ENCODE measurements around the gene ZBTB7C. TPM values are rescaled to one million over a fixed set of nuclear protein-coding genes. Genes with fewer than 3 reads are reported as not detected.

Gene ZBTB7C
- total and polyA plus RNA-seq, 4 donors, result 0.19 to 1.1 (median 0.45) TPM

DNA sequence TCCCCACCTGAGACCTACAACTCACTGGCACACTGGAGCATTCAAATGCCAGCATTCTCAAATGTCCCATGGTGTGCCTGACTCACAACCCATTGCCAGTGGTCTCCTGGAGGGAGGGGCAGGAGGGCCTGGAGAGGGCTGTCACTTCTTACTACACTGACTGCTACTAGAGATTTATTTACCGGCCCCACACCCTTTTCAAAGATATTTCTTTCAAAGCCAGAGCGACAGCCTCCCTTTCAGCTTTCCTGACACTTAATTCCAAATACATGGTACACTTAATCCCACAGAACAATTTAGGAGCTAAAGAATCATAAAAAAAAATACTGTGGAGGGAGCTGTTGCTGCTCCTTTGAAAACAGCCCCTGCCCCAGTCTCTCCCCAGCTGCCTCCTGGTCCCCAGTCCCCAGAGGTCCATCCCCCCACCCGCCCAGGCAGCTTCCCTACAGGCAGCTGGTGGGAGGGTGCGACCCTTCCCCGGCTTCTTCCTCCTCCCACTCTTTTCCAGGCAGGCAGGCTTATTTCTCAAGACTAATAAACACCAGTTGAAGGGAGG lies 349.6 kb downstream of the ZBTB7C start:
- TF ChIP-seq NR2F2 (IDR thresholded peaks at IDR 0.05) (no peak), EGR1 (IDR thresholded peaks at IDR 0.05; ENCODE audit: low read depth in 2 of 2) (no peak), FOXA2 (IDR thresholded peaks at IDR 0.05) (no peak), RXRA (IDR thresholded peaks at IDR 0.05) (no peak), HNF4G (IDR thresholded peaks at IDR 0.05) (no peak), TAF1 (conservative IDR thresholded peaks at IDR 0.05) (no peak), HNF4A (conservative IDR thresholded peaks at IDR 0.05) (no peak), RAD21 (IDR thresholded peaks at IDR 0.05) (no peak), FOXA1 (IDR thresholded peaks at IDR 0.05) (no peak), JUND (IDR thresholded peaks at IDR 0.05) (no peak)
- TF ChIP-seq, protein P1, sequence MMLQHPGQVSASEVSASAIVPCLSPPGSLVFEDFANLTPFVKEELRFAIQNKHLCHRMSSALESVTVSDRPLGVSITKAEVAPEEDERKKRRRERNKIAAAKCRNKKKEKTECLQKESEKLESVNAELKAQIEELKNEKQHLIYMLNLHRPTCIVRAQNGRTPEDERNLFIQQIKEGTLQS (IDR thresholded peaks at IDR 0.05), result no peak
- TF ChIP-seq, protein P2, sequence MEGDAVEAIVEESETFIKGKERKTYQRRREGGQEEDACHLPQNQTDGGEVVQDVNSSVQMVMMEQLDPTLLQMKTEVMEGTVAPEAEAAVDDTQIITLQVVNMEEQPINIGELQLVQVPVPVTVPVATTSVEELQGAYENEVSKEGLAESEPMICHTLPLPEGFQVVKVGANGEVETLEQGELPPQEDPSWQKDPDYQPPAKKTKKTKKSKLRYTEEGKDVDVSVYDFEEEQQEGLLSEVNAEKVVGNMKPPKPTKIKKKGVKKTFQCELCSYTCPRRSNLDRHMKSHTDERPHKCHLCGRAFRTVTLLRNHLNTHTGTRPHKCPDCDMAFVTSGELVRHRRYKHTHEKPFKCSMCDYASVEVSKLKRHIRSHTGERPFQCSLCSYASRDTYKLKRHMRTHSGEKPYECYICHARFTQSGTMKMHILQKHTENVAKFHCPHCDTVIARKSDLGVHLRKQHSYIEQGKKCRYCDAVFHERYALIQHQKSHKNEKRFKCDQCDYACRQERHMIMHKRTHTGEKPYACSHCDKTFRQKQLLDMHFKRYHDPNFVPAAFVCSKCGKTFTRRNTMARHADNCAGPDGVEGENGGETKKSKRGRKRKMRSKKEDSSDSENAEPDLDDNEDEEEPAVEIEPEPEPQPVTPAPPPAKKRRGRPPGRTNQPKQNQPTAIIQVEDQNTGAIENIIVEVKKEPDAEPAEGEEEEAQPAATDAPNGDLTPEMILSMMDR (IDR thresholded peaks at IDR 0.05; ENCODE audit: low read depth, low read length, missing input control), result no peak
- TF ChIP-seq, protein P3, sequence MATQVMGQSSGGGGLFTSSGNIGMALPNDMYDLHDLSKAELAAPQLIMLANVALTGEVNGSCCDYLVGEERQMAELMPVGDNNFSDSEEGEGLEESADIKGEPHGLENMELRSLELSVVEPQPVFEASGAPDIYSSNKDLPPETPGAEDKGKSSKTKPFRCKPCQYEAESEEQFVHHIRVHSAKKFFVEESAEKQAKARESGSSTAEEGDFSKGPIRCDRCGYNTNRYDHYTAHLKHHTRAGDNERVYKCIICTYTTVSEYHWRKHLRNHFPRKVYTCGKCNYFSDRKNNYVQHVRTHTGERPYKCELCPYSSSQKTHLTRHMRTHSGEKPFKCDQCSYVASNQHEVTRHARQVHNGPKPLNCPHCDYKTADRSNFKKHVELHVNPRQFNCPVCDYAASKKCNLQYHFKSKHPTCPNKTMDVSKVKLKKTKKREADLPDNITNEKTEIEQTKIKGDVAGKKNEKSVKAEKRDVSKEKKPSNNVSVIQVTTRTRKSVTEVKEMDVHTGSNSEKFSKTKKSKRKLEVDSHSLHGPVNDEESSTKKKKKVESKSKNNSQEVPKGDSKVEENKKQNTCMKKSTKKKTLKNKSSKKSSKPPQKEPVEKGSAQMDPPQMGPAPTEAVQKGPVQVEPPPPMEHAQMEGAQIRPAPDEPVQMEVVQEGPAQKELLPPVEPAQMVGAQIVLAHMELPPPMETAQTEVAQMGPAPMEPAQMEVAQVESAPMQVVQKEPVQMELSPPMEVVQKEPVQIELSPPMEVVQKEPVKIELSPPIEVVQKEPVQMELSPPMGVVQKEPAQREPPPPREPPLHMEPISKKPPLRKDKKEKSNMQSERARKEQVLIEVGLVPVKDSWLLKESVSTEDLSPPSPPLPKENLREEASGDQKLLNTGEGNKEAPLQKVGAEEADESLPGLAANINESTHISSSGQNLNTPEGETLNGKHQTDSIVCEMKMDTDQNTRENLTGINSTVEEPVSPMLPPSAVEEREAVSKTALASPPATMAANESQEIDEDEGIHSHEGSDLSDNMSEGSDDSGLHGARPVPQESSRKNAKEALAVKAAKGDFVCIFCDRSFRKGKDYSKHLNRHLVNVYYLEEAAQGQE (IDR thresholded peaks at IDR 0.05), result no peak
- TF ChIP-seq, protein P4, sequence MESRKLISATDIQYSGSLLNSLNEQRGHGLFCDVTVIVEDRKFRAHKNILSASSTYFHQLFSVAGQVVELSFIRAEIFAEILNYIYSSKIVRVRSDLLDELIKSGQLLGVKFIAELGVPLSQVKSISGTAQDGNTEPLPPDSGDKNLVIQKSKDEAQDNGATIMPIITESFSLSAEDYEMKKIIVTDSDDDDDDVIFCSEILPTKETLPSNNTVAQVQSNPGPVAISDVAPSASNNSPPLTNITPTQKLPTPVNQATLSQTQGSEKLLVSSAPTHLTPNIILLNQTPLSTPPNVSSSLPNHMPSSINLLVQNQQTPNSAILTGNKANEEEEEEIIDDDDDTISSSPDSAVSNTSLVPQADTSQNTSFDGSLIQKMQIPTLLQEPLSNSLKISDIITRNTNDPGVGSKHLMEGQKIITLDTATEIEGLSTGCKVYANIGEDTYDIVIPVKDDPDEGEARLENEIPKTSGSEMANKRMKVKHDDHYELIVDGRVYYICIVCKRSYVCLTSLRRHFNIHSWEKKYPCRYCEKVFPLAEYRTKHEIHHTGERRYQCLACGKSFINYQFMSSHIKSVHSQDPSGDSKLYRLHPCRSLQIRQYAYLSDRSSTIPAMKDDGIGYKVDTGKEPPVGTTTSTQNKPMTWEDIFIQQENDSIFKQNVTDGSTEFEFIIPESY (IDR thresholded peaks at IDR 0.05), result no peak
- 77% methylated on average over 5 of the region's 5 CpGs for WGBS

DNA sequence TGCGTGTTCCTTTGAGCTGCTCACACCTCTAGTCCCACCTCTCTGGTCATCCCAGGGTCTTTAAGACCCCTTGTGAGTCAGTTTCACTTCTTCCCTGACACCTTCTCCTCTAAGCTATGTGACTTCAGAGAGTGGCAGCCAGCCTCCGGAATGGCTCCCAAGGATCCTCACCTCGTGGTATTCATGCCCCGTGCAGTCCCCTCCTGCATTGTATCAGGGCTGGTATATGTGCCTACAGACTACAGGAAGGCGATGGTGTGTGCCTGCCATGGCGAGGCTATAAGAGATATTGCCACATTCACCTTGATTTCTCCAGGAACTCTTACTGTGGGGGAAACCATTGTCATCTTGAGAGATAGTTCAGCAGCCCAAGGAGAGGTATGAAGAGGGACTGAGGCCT lies 350.7 kb downstream of the ZBTB7C start:
- H3K9ac ChIP-seq (ENCODE audit: low read depth in 1 of 2, low read length in 2 of 2), result no peak overlapping the region
- DNase-seq (ENCODE audit: low spot score), result no peak
- 90% methylated on average over 6 of the region's 6 CpGs for WGBS
- no peaks in the 10 kb centered on the region for H3K27me3 ChIP-seq (ENCODE audit: control insufficient read depth in 4 of 4, insufficient read depth in 4 of 4, low read length in 3 of 4)
- H3K4me1 ChIP-seq (ENCODE audit: control insufficient read depth in 4 of 4, insufficient read depth in 4 of 4, low read length in 3 of 4), result peaks cover 0 to 4% (median 2%) of the 10 kb centered on the region in 4 donors
- H3K27ac ChIP-seq (ENCODE audit: low read depth in 1 of 2, low read length in 2 of 2), result no peak overlapping the region
- TF ChIP-seq, protein P1 (IDR thresholded peaks at IDR 0.05), result no peak
- TF ChIP-seq, protein P2 (IDR thresholded peaks at IDR 0.05; ENCODE audit: low read depth, low read length, missing input control), result no peak
- no peak for TF ChIP-seq FOXA2 (IDR thresholded peaks at IDR 0.05)
- no peaks in the 10 kb centered on the region for H3K36me3 ChIP-seq (ENCODE audit: control insufficient read depth in 4 of 4, insufficient read depth in 3 of 4, low read depth in 1 of 4, low read length in 3 of 4)
- no peak overlapping the region for H3K4me3 ChIP-seq (ENCODE audit: low read depth in 1 of 3, low read length in 3 of 3)
- no peaks in the 10 kb centered on the region for H3K9me3 ChIP-seq (ENCODE audit: control insufficient read depth in 4 of 4, low read length in 3 of 4)

More for the DNA sequence above, 349.6 kb downstream of the ZBTB7C start:
- Histone ChIP-seq H3K4me3 (ENCODE audit: low read depth in 1 of 3, low read length in 3 of 3) (no peak overlapping the region), H3K27ac (ENCODE audit: low read depth in 1 of 2, low read length in 2 of 2) (no peak overlapping the region), H3K4me1 (ENCODE audit: control insufficient read depth in 4 of 4, insufficient read depth in 4 of 4, low read length in 3 of 4) (peaks cover 0 to 4% (median 2%) of the 10 kb centered on the region in 4 donors), H3K9me3 (ENCODE audit: control insufficient read depth in 4 of 4, low read length in 3 of 4) (no peaks in the 10 kb centered on the region), H3K36me3 (ENCODE audit: control insufficient read depth in 4 of 4, insufficient read depth in 3 of 4, low read depth in 1 of 4, low read length in 3 of 4) (no peaks in the 10 kb centered on the region), H3K9ac (ENCODE audit: low read depth in 1 of 2, low read length in 2 of 2) (no peak overlapping the region), H3K27me3 (ENCODE audit: control insufficient read depth in 4 of 4, insufficient read depth in 4 of 4, low read length in 3 of 4) (no peaks in the 10 kb centered on the region)
- DNase-seq (ENCODE audit: low spot score), result no peak

All from liver (tissue), 9 donors.